HepG2 (cell line): ENCODE data around the gene LMAN1L. TPM values are rescaled to one million over a fixed set of nuclear protein-coding genes. Genes with fewer than 3 reads are reported as not detected.
A peak's percentile ranks its signal among the peaks of the same experiment; 100 is the strongest.

ENCODE experiments used
- DPF2 ChIP-seq: sonication (generic); formaldehyde crosslinking; IDR thresholded peaks from 2 replicates; pipeline ENCODE4 v1.4.0; 2020; ENCODE audit warnings: mild to moderate bottlenecking, low read depth, missing genetic modification reagents, borderline replicate concordance
- KIAA2018 ChIP-seq: sonication (generic); formaldehyde crosslinking; IDR thresholded peaks from 2 replicates; pipeline ENCODE4 v1.5.0; 2020; ENCODE audit warnings: mild to moderate bottlenecking, missing genetic modification reagents, borderline replicate concordance
- KLF15 ChIP-seq: sonication (generic); formaldehyde crosslinking; IDR thresholded peaks from 2 replicates; pipeline ENCODE4 v1.8.1; 2023; ENCODE audit warnings: borderline replicate concordance, mild to moderate bottlenecking, inconsistent platforms, missing genetic modification reagents, mixed read lengths
- MIXL1 ChIP-seq: IDR thresholded peaks from 2 replicates; pipeline ENCODE4 v1.6.1; 2016
- MXD4 ChIP-seq: IDR thresholded peaks from 2 replicates; pipeline ENCODE4 v1.6.1; 2016; ENCODE audit warnings: mild to moderate bottlenecking, missing biosample characterization, missing genetic modification reagents
- NFE2L1 ChIP-seq: sonication (generic); formaldehyde crosslinking; IDR thresholded peaks from 2 replicates; pipeline ENCODE4 v1.4.0; 2020; ENCODE audit warnings: missing genetic modification reagents, mild to moderate bottlenecking, borderline replicate concordance
- NFYB ChIP-seq: sonication (generic); formaldehyde crosslinking; IDR thresholded peaks from 2 replicates; pipeline ENCODE4 v1.4.0; 2020; ENCODE audit warnings: missing genetic modification reagents
- SNAI1 ChIP-seq: sonication (generic); formaldehyde crosslinking; IDR thresholded peaks from 2 replicates; pipeline ENCODE4 v1.5.0; 2020; ENCODE audit warnings: mild to moderate bottlenecking, missing genetic modification reagents, borderline replicate concordance
- TEAD2 ChIP-seq: sonication (generic); formaldehyde crosslinking; IDR thresholded peaks from 2 replicates; pipeline ENCODE4 v1.9.0; 2021; ENCODE audit warnings: missing genetic modification reagents
- ZFAT ChIP-seq: sonication (generic); formaldehyde crosslinking; conservative IDR thresholded peaks from 2 replicates; pipeline ENCODE4 v1.8.1; 2023; ENCODE audit warnings: missing genetic modification reagents, inconsistent platforms
- ZNF205 ChIP-seq: IDR thresholded peaks from 2 replicates; pipeline ENCODE4 v1.6.1; 2018; ENCODE audit warnings: missing biosample characterization, missing genetic modification reagents
- ZNF224 ChIP-seq: sonication (generic); formaldehyde crosslinking; IDR thresholded peaks from 2 replicates; pipeline ENCODE4 v1.5.0; 2020; ENCODE audit warnings: mild to moderate bottlenecking, missing genetic modification reagents
- ZNF329 ChIP-seq: sonication (generic); formaldehyde crosslinking; IDR thresholded peaks from 2 replicates; pipeline ENCODE4 v1.9.0; 2021; ENCODE audit warnings: low read depth, mild to moderate bottlenecking, missing genetic modification reagents
- ZNF343 ChIP-seq: sonication (generic); formaldehyde crosslinking; IDR thresholded peaks from 2 replicates; pipeline ENCODE4 v1.4.0; 2020; ENCODE audit warnings: mild to moderate bottlenecking, missing genetic modification reagents
- ZNF484 ChIP-seq: sonication (generic); formaldehyde crosslinking; IDR thresholded peaks from 2 replicates; pipeline ENCODE4 v1.5.1; 2020; ENCODE audit warnings: mild to moderate bottlenecking, low read depth, missing genetic modification reagents, borderline replicate concordance
- ZNF547 ChIP-seq: sonication (generic); formaldehyde crosslinking; IDR thresholded peaks from 2 replicates; pipeline ENCODE4 v1.5.1; 2020; ENCODE audit warnings: mild to moderate bottlenecking, missing genetic modification reagents
- ZNF644 ChIP-seq: IDR thresholded peaks from 2 replicates; pipeline ENCODE4 v1.6.1; 2016; ENCODE audit warnings: low read depth
- ZNF800 ChIP-seq: sonication (generic); formaldehyde crosslinking; IDR thresholded peaks from 2 replicates; pipeline ENCODE4 v1.4.0; 2020; ENCODE audit warnings: missing genetic modification reagents
- ZNF839 ChIP-seq: sonication (generic); formaldehyde crosslinking; IDR thresholded peaks from 2 replicates; pipeline ENCODE4 v1.4.0; 2020; ENCODE audit warnings: missing genetic modification reagents, mild to moderate bottlenecking, borderline replicate concordance
- ZSCAN20 ChIP-seq: sonication (generic); formaldehyde crosslinking; IDR thresholded peaks from 2 replicates; pipeline ENCODE4 v1.4.0; 2020; ENCODE audit warnings: missing genetic modification reagents, mild to moderate bottlenecking, borderline replicate concordance
- polyA plus RNA-seq, 8 experiments: library from polyadenylated mRNA; depleted of rRNA in 3 of 8; stranded (reverse) in 7 of 8; unstranded in 1 of 8; fragments of >200 nt; fragmentation: Illumina TruSeq in 4 of 8; extraction: Trizol in 4 of 8; gene quantifications; 2 replicates each; pipeline versions ENCODE4 v1.2.1 to v1.2.3, GENCODE V29; 2011 to 2016; ENCODE audit warnings: low read depth in 4 of 8, missing spikeins in 1 of 8, mixed read lengths in 1 of 8; ENCODE audit not compliant: insufficient read depth in 1 of 8
- total RNA-seq, 5 experiments: library from RNA; depleted of rRNA; stranded (reverse); fragments of >200 nt; fragmentation: Illumina TruSeq; extraction: Trizol; gene quantifications; 2 replicates each; pipeline ENCODE4 v1.2.3, GENCODE V29; 2016; ENCODE audit warnings: low read depth in 1 of 5
- TF ChIP-seq, protein P1 (sequence below): sonication (generic); formaldehyde crosslinking; IDR thresholded peaks from 2 replicates; pipeline ENCODE4 v1.5.1; 2020; ENCODE audit warnings: missing genetic modification reagents, mild to moderate bottlenecking, borderline replicate concordance

The LMAN1L gene
- total and polyA plus RNA-seq, 2 of the 13 experiments (the other 11 are each of a cell fraction or from before 2014, with no cell fraction given), result not detected

GRCh38 chr15:74872702-74873035 is 60.0 kb downstream of the LMAN1L start (continued):
- TF ChIP-seq SNAI1 (0 out of 2 replicates have a peak, but pooled peaks have one; percentile 47), MIXL1 (CRISPR knock-in tag) (no peak), TEAD2 (no peak), KLF15 (no peak), KIAA2018 (CRISPR knock-in tag) (no peak), ZNF547 (no peak), ZNF839 (CRISPR knock-in tag) (no peak; the same call in 1 of the 2 replicates), ZNF205 (CRISPR knock-in tag) (no peak), ZNF224 (CRISPR knock-in tag) (0 out of 2 replicates have a peak, but pooled peaks have one; percentile 55), ZNF644 (CRISPR knock-in tag) (no peak), ZNF800 (no peak), ZNF484 (CRISPR knock-in tag) (no peak), ZFAT (CRISPR knock-in tag) (no peak), NFE2L1 (CRISPR knock-in tag) (no peak), ZSCAN20 (no peak), MXD4 (CRISPR knock-in tag) (no peak), ZNF343 (no peak), NFYB (CRISPR knock-in tag) (no peak), DPF2 (CRISPR knock-in tag) (no peak), ZNF329 (no peak)
- TF ChIP-seq, protein P1, sequence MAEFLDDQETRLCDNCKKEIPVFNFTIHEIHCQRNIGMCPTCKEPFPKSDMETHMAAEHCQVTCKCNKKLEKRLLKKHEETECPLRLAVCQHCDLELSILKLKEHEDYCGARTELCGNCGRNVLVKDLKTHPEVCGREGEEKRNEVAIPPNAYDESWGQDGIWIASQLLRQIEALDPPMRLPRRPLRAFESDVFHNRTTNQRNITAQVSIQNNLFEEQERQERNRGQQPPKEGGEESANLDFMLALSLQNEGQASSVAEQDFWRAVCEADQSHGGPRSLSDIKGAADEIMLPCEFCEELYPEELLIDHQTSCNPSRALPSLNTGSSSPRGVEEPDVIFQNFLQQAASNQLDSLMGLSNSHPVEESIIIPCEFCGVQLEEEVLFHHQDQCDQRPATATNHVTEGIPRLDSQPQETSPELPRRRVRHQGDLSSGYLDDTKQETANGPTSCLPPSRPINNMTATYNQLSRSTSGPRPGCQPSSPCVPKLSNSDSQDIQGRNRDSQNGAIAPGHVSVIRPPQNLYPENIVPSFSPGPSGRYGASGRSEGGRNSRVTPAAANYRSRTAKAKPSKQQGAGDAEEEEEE (CRISPR knock-in tag), result no peak
